HG03066 (cell line): Measurements from ENCODE around the gene EIF6.
"Not testable (repeated sequence)": the region's sequence is repeated elsewhere in the genome, so short reads cannot be mapped to it uniquely, and the experiment has no call there.

Experiments
- ATAC-seq: cut with Tn5 transposase; IDR thresholded peaks from one replicate; pipeline ENCODE4 v1.9.1; 2021; ENCODE audit warnings: low read depth; ENCODE audit not compliant: unreplicated experiment

Gene EIF6

GRCh38 chr20:35263532-35264341 lies 20.8 kb downstream of the EIF6 start:
- ATAC-seq: no peak

GRCh38 chr20:35262731-35263531 lies 21.6 kb downstream of the EIF6 start:
- ATAC-seq: not testable (repeated sequence)

- not testable (repeated sequence) for ATAC-seq
These were observed 22.3 kb downstream of the EIF6 start for GRCh38 chr20:35262321-35262720.

GRCh38 chr20:35260426-35260825 lies 24.1 kb downstream of the EIF6 start:
- no peak for ATAC-seq

- no peak for ATAC-seq
These were observed 27.2 kb downstream of the EIF6 start for GRCh38 chr20:35257175-35257909.

- no peak for ATAC-seq
These were observed 30.0 kb downstream of the EIF6 start for GRCh38 chr20:35254448-35254999.

GRCh38 chr20:35253010-35253409 lies 31.6 kb downstream of the EIF6 start:
- ATAC-seq: no peak

- ATAC-seq: not testable (repeated sequence)
These were observed 32.0 kb downstream of the EIF6 start for GRCh38 chr20:35252598-35252997.

GRCh38 chr20:35252037-35252461 lies 32.5 kb downstream of the EIF6 start:
- no peak for ATAC-seq

- no peak for ATAC-seq
These were observed 33.0 kb downstream of the EIF6 start for GRCh38 chr20:35251613-35251940.

GRCh38 chr20:35248641-35249475 lies 35.7 kb downstream of the EIF6 start:
- ATAC-seq: no peak

- ATAC-seq: no peak
These were observed 37.8 kb downstream of the EIF6 start for GRCh38 chr20:35246723-35247122.

GRCh38 chr20:35243986-35244385 lies 40.6 kb downstream of the EIF6 start:
- no peak for ATAC-seq

GRCh38 chr20:35243317-35243716 lies 41.3 kb downstream of the EIF6 start:
- no peak for ATAC-seq

GRCh38 chr20:35240811-35241293 lies 43.7 kb downstream of the EIF6 start:
- no peak for ATAC-seq

GRCh38 chr20:35240083-35240810 lies 44.3 kb downstream of the EIF6 start:
- no peak for ATAC-seq

GRCh38 chr20:35238735-35239134 lies 45.8 kb downstream of the EIF6 start:
- no peak for ATAC-seq

GRCh38 chr20:35238170-35238569 lies 46.4 kb downstream of the EIF6 start:
- no peak for ATAC-seq

GRCh38 chr20:35237486-35237885 lies 47.1 kb downstream of the EIF6 start:
- ATAC-seq: no peak
